NB4 (cell line): Measurements from ENCODE around the gene CAMK2A.

ENCODE experiments used
- DNase-seq: peaks from one replicate; pipeline ENCODE4 v3.0.0; 2010; ENCODE audit warnings: low read depth
- H3K4me3 ChIP-seq: one replicate; pipeline ENCODE4 v1.5.1; 2011; ENCODE audit warnings: mild to moderate bottlenecking, low read depth, low read length, moderate library complexity
- CTCF ChIP-seq: IDR thresholded peaks from one replicate; pipeline ENCODE4 v1.5.1; 2012; ENCODE audit warnings: low read depth, low read length
- MAX ChIP-seq: IDR thresholded peaks from 2 replicates; pipeline ENCODE4 v1.6.1; 2011; ENCODE audit warnings: low read depth, low read length
- MYC ChIP-seq: IDR thresholded peaks from 2 replicates; pipeline ENCODE4 v1.6.1; 2011; ENCODE audit warnings: low read depth, low read length
- POLR2A ChIP-seq: IDR thresholded peaks from 2 replicates; pipeline ENCODE4 v1.6.1; 2011; ENCODE audit warnings: mild to moderate bottlenecking; ENCODE audit not compliant: insufficient read length; ENCODE audit errors: extremely low read depth

CAMK2A gene

GRCh38 chr5:150196986-150197385, 92.6 kb downstream of the CAMK2A start:
- no peak for DNase-seq
- TF ChIP-seq CTCF: no peak
- no peak for TF ChIP-seq MAX
- TF ChIP-seq POLR2A: no peak
- TF ChIP-seq MYC: no peak
- H3K4me3 ChIP-seq: no peak overlapping the region

GRCh38 chr5:150196514-150196913, 93.1 kb downstream of the CAMK2A start:
- TF ChIP-seq MAX: no peak
- TF ChIP-seq POLR2A: no peak
- TF ChIP-seq CTCF: no peak
- TF ChIP-seq MYC: no peak
- no peak overlapping the region for H3K4me3 ChIP-seq
- no peak for DNase-seq

GRCh38 chr5:150195736-150196485, 93.7 kb downstream of the CAMK2A start:
- DNase-seq: no peak
- H3K4me3 ChIP-seq: no peak overlapping the region
- no peak for TF ChIP-seq MAX
- no peak for TF ChIP-seq POLR2A
- TF ChIP-seq CTCF: no peak

GRCh38 chr5:150192462-150192861, 97.1 kb downstream of the CAMK2A start:
- TF ChIP-seq POLR2A (no peak), MAX (no peak), CTCF (no peak), MYC (no peak)
- no peak for DNase-seq
- no peak overlapping the region for H3K4me3 ChIP-seq

- no peak for DNase-seq
- H3K4me3 ChIP-seq: no peak overlapping the region
- TF ChIP-seq MYC: no peak
- no peak for TF ChIP-seq CTCF
- no peak for TF ChIP-seq POLR2A
- no peak for TF ChIP-seq MAX
These were observed 98.6 kb downstream of the CAMK2A start for GRCh38 chr5:150190987-150191386.
